Activated T-helper 17 cell treated with anti-CD3 and anti-CD28 coated beads, Interleukin-2, amount 50 U/mL, for 72 hours (primary cell): ENCODE results near the gene PEX11B. TPM values are rescaled to one million over a fixed set of nuclear protein-coding genes. Genes with fewer than 3 reads are reported as not detected.
A peak's percentile ranks its signal among the peaks of the same experiment; 100 is the strongest.

Experiments
- ATAC-seq: fragments of 150-1000 bp; cut with Tn5 transposase; replicated peaks from 2 replicates; pipeline ENCODE4 v1.10.0; 2021; ENCODE audit warnings: mild to moderate bottlenecking, moderate library complexity
- H3K27ac Mint-ChIP-seq: one replicate; pipeline ENCODE4 v1.8.0; 2022; ENCODE audit warnings: mixed read lengths
- H3K27me3 Mint-ChIP-seq: one replicate; pipeline ENCODE4 v1.8.0; 2022; ENCODE audit warnings: mixed read lengths
- H3K36me3 Mint-ChIP-seq: one replicate; pipeline ENCODE4 v1.8.0; 2022; ENCODE audit warnings: low read depth, mild to moderate bottlenecking, mixed read lengths
- H3K4me1 Mint-ChIP-seq: one replicate; pipeline ENCODE4 v1.8.0; 2022; ENCODE audit warnings: mixed read lengths
- H3K4me3 Mint-ChIP-seq: one replicate; pipeline ENCODE4 v1.8.0; 2022; ENCODE audit warnings: mild to moderate bottlenecking, mixed read lengths
- H3K9me3 Mint-ChIP-seq: one replicate; pipeline ENCODE4 v1.8.0; 2022; ENCODE audit warnings: mixed read lengths
- total RNA-seq, 2 donors: library from RNA; stranded (reverse); gene quantifications; one replicate each; pipeline ENCODE4 v1.2.3, GENCODE V29; 2022

The PEX11B gene
- total RNA-seq, 2 donors from 2014 or later: 23.6 to 25.2 TPM

DNA sequence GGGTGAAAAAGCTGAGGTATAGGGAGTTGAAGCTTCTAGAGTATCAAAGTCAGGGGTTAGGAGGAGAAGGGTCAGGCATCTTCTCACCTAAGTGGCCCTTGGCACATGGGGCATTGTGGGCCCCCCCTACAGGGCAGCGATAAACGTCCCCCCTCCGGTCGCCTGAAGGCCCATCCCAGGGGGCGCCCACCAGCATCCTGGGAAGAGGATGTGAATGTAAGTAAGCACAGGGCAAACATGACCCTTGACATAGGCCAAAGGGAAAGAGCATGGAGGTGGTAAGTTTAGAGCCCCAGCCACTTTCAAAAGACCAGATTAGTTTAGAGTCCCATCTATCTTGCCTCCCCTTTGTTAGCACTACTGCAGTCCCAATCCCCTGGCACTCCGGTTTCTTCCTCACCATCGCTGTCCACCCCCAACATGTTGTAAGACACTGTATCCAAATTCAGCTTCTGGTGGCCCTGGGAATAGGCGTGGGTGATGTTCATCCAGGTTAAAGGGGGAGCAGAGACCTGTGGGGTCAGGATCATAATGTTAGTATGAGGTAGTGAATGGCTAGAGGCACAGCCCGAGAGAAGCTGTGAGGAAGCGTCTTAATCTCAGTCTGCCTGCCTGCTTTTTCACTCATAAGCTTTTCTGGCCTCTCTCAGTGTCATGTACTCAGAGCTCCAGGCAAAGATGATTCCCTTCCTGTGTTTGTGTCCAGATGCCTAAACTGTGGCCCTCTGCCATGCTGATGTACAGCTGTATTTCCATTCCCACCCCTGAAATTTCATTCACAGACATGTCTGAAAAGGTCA lies 11.4 kb downstream of the PEX11B start:
- peaks cover 25% of the 10 kb centered on the region for H3K36me3 Mint-ChIP-seq
- H3K27me3 Mint-ChIP-seq: no peaks in the 10 kb centered on the region
- H3K4me3 Mint-ChIP-seq: no peak overlapping the region
- no peak overlapping the region for H3K27ac Mint-ChIP-seq
- no peaks in the 10 kb centered on the region for H3K9me3 Mint-ChIP-seq
- no peak for ATAC-seq
- peaks cover 4% of the 10 kb centered on the region for H3K4me1 Mint-ChIP-seq

DNA sequence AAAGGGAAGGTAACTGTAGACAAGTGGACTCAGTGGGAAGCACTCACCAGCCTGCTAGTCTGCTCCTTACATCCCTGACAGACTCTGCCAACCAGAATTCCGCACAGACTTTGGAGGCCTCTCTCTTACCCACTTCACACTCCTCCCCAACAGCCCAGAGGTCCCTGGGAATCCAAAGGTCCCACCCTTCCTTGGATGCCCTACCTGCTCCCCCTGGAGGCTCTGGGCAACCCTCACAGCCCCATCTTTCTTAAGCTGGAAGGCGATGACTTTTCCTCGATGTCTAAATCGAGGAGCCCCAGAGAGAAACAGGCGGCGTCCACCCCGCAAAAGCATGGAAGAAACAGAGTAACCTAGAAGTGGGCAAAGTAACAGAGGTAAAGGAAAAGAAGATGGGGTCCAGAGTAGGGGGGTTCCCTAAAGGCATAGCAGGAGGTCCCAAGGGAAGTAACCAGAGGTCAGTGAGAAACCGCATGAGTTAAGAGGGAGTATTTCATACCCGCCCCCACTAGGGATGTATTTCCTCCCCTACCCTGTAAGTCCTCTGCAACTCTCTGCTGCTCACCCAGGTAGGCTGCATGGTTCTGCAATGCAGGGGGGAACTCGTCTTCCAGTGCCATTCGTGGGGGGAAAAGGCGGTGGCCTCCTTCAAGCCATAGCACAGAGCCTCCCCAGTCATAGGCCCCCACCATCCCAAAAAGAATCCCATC lies 17.1 kb downstream of the PEX11B start:
- H3K9me3 Mint-ChIP-seq: no peaks in the 10 kb centered on the region
- no peak overlapping the region for H3K27ac Mint-ChIP-seq
- peaks cover 12% of the 10 kb centered on the region for H3K36me3 Mint-ChIP-seq
- H3K4me1 Mint-ChIP-seq: no peaks in the 10 kb centered on the region
- H3K4me3 Mint-ChIP-seq: no peak overlapping the region
- no peaks in the 10 kb centered on the region for H3K27me3 Mint-ChIP-seq
- ATAC-seq: no peak

DNA sequence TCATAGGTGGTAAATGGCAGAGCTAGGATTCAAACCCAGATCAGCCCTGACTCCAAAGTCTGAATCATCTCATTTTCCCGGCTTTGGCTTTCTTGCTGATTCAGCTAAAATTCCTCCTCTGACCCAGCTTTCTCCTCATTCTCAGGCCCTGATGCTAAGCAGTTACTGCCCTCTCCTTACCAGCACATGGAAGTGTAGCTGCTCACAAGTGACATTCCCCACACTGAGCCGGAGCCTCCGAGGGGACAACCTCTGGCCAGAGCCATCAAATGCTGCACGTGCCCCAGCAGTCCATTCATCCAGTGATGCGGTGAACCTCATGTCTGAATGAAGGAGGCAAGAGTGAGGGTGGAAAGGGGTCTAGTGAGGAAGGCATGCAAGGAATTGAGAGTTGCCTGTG lies 19.8 kb downstream of the PEX11B start:
- H3K36me3 Mint-ChIP-seq: peaks cover 12% of the 10 kb centered on the region
- no peak overlapping the region for H3K27ac Mint-ChIP-seq
- H3K9me3 Mint-ChIP-seq: no peaks in the 10 kb centered on the region
- no peaks in the 10 kb centered on the region for H3K4me1 Mint-ChIP-seq
- ATAC-seq: no peak
- no peaks in the 10 kb centered on the region for H3K27me3 Mint-ChIP-seq
- H3K4me3 Mint-ChIP-seq: no peak overlapping the region

DNA sequence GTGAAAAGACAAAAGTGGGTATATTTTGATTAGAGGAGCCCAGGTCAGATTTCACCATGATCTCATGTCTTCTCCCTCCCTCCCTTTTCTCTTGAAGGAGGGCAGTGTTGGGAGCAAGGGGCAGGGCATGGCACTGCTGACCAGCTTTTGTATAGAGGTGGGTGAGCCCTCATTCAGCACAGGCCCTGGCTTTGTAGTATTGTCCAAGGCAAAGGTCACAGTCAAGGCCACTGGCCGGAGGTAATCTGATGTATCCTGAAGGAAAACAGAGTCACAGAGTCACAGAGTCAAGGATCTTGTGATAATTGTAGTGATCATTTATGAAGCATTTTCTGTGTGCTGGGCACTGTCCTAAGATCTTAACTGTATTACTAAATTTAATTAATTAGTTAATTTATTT lies 20.5 kb downstream of the PEX11B start:
- Mint-ChIP-seq H3K27ac (no peak overlapping the region), H3K27me3 (no peaks in the 10 kb centered on the region), H3K36me3 (peaks cover 12% of the 10 kb centered on the region), H3K9me3 (no peaks in the 10 kb centered on the region), H3K4me1 (no peaks in the 10 kb centered on the region), H3K4me3 (no peak overlapping the region)
- ATAC-seq: no peak

DNA sequence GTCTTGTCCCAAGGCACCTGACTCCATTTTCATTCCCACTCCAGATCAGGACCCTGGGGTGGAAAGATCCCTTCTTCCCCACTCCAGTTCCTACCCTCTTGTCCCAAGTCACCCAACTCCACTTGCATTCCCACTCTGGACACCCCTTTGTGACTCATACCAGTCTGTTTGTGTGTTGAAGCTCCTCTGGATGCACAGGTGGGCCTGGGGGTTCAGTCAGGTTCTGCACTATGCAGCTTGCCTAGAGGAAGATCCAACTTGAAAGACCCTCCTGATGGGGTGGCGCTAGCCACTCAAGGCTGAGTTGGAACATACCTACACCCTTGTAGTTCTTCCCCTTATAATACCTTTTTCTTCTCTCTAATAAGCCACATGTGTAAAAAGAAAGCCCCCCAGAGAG lies 23.0 kb downstream of the PEX11B start:
- no peaks in the 10 kb centered on the region for H3K9me3 Mint-ChIP-seq

DNA sequence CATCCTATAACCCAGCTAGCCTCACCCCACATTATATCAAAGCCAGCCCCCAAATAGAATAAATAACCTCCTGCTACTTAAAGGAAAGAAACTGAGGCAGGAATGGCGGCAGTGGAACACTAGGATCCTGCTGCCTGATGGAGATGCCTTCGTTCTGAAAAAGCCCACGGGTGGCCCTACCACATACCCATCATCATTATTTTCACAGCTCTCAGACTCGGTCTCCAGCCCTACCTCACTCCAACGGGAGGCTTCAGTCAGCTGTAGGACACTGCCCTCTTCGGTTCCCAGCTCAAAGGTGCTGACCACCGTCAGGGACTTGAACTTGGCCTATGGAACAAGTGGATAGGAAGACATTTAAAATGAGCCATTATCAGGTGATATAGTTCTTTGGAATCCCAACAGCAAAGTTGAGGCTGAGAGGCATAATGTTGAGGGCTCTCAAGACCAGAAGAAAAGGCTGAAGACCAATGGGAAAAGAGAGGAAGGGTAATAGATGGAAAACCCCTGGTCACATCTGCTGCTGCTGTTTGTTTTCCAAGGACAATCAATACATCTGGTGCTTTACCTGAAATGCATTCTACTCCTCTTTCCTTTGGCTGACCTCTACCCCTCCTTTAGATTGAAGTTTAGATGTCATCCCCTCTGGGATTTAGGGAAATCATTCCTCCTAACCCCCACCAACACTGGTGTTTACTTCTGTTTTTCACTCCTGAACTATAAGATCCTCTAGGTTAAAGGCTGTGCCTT lies 25.0 kb downstream of the PEX11B start:
- H3K4me3 Mint-ChIP-seq: no peak overlapping the region
- ATAC-seq: no peak
- no peaks in the 10 kb centered on the region for H3K4me1 Mint-ChIP-seq
- H3K27me3 Mint-ChIP-seq: no peaks in the 10 kb centered on the region
- H3K9me3 Mint-ChIP-seq: no peaks in the 10 kb centered on the region
- H3K36me3 Mint-ChIP-seq: peaks cover 6% of the 10 kb centered on the region
- no peak overlapping the region for H3K27ac Mint-ChIP-seq

More for the DNA sequence above, 23.0 kb downstream of the PEX11B start:
- ATAC-seq: no peak
- H3K36me3 Mint-ChIP-seq: peaks cover 6% of the 10 kb centered on the region
- H3K4me1 Mint-ChIP-seq: no peaks in the 10 kb centered on the region
- no peak overlapping the region for H3K4me3 Mint-ChIP-seq
- no peak overlapping the region for H3K27ac Mint-ChIP-seq
- H3K27me3 Mint-ChIP-seq: no peaks in the 10 kb centered on the region

DNA sequence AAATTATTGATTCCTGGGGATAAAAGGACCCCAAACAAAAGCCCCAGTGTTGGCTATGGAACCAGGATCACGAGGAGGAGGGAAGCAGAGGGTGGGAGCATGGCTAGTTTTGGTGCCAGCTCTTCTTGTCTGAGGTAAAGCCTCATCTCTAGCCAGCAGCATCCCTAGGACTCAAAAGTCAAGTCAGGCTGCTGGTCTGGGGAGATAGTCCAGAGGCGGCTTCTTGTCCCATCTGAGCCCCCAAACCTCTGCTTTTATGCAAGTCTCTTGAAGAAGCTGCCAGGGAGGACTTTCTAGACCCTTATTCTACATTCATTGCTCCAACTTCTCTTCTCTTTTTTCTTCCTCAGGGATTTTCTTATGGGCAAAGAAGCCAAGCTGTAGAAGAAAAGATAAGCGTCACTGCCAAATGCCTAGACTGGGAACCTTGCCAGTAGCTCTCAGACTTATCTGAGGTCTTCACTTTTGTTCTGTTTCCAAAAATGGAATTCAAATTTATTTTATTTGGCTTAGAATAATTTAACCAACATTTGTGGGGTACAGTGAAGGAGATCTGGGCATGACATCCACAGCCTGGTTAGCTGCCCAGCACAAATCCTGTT lies 25.9 kb downstream of the PEX11B start:
- H3K9me3 Mint-ChIP-seq: no peaks in the 10 kb centered on the region
- ATAC-seq: no peak
- H3K4me3 Mint-ChIP-seq: no peak overlapping the region
- no peak overlapping the region for H3K27ac Mint-ChIP-seq
- H3K4me1 Mint-ChIP-seq: no peaks in the 10 kb centered on the region
- H3K27me3 Mint-ChIP-seq: no peaks in the 10 kb centered on the region
- peaks cover 4% of the 10 kb centered on the region for H3K36me3 Mint-ChIP-seq

DNA sequence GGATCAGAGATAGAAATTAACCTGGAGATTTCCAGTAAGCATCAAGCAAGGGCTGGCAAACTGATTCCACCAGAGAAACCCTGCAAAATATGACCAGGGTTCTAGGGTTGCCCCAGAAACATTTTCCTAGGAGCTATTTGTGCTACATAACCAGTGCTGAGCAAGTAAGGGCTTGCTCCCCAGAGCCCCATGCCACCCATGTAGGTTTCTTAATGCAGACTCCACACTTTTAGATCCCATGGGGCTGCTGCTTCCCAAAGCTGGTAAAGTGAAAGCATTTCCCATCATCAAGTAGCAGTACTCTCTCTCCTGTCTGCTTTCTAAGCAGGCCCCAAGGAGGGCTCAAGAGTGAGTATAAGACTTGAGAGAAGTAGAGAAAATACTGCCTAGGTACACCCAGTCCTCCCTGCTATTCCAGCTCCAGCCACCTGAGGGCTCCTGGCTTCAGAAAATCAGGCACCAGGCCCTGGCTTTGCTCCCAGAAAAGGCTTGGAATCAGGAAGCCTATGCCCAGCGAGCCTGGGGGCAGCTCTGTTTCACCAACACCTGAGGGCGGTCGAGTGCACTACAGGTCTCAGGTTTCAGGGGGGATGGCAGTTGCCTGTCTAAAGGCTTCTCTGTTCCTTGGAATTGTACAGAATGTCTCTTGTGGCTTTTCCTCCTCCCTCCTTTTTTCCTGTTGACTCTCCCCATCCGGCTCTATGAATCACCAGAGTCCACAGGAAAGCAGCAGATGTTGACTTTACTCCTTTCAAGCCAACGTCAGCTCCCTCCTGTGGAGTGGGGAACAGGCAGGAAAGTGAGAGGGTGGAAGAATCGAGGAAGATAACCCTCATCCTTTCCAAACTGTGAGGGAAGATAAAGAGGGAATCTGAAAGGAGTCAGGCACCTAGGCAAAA lies 26.7 kb downstream of the PEX11B start:
- Mint-ChIP-seq H3K4me3 (no peak overlapping the region), H3K36me3 (no peaks in the 10 kb centered on the region), H3K27me3 (no peaks in the 10 kb centered on the region), H3K27ac (no peak overlapping the region), H3K9me3 (no peaks in the 10 kb centered on the region), H3K4me1 (no peaks in the 10 kb centered on the region)
- peak; percentile 78 for ATAC-seq

DNA sequence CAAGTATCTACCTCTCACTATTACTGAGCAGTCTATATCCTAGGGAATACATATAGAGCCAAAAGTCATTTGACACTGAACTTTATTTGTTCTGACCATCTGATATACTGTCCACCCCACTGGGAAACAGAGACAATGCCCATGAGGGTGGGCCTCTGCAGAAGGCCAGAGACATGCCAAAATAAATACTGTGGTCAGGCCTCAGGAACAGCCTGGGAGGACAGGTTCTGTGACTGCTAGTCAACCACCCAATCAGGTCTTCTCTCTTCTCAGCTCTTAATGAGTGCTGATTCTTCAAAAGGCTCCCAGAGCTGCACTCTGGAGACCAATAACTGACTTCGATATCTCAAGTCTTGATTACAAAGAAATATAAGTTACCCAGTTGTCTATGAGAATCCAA lies 27.4 kb downstream of the PEX11B start:
- H3K27me3 Mint-ChIP-seq: no peaks in the 10 kb centered on the region
- H3K9me3 Mint-ChIP-seq: no peaks in the 10 kb centered on the region
- no peak overlapping the region for H3K27ac Mint-ChIP-seq
- ATAC-seq: no peak
- H3K36me3 Mint-ChIP-seq: no peaks in the 10 kb centered on the region
- H3K4me3 Mint-ChIP-seq: no peak overlapping the region
- no peaks in the 10 kb centered on the region for H3K4me1 Mint-ChIP-seq

DNA sequence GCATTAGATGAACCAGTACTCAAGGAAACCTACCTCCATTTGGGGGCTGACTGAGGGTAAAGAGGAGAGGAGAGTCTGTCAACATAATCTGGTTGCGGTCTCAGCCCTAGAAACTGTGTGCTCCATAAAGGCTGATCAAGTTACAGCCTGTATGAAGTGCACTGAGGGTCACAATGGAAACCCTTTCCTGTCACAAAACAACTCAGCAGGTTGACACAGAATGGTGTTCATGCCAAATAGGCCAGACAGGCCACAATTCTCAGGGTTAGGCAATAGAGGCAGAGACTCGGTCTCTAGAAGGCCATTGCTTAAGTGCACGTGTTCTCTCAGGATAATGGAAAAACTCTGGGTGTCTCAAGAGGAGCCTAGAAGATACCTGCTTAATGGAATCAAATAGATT lies 28.8 kb downstream of the PEX11B start:
- Mint-ChIP-seq H3K27ac (no peak overlapping the region), H3K27me3 (peaks cover 7% of the 10 kb centered on the region), H3K9me3 (no peaks in the 10 kb centered on the region), H3K36me3 (no peaks in the 10 kb centered on the region), H3K4me3 (no peak overlapping the region), H3K4me1 (peaks cover 9% of the 10 kb centered on the region)
- ATAC-seq: no peak

DNA sequence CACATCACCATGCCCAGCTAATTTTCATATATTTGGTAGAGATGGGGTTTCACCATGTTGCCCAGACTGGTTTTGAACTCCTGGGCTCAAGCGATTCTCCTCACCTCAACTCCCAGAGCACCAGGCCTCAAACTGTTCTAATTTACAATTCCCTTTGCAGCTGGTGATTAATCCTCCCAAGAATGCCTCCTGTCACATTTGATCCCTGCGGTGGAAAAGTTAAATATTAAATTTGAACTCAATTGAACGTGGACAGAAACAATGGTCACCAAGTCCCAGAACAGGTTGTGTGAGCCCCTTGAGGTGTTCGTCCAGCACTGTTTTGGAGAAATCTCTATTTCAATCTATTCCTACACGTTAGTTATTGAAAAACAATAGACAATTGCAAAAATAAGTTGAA lies 30.9 kb downstream of the PEX11B start:
- Mint-ChIP-seq H3K36me3 (no peaks in the 10 kb centered on the region), H3K9me3 (no peaks in the 10 kb centered on the region), H3K4me1 (peaks cover 10% of the 10 kb centered on the region), H3K27ac (no peak overlapping the region), H3K27me3 (peaks cover 17% of the 10 kb centered on the region), H3K4me3 (no peak overlapping the region)
- no peak for ATAC-seq

DNA sequence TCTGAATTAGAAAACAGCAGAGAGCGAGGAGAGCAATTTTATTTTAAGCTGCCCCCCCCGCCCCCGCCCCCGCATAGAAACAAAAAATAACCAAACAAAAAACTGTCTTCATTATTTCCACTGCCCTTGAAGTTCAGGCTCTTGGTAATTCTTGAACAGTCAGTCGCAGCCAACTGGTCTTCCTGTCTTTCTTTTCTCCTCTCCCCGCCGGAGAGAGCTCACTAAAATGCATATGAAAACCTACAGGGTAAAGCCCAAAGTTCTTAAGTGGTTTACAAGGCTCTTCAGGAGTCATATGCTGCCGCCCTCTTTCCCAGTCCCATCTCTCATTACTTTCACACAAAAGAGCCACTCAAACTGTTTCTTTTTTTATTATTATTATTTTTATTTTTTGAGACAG lies 31.7 kb downstream of the PEX11B start:
- Mint-ChIP-seq H3K36me3 (no peaks in the 10 kb centered on the region), H3K4me1 (peaks cover 10% of the 10 kb centered on the region), H3K27ac (no peak overlapping the region), H3K27me3 (peaks cover 18% of the 10 kb centered on the region), H3K4me3 (peak overlapping the region; percentile 76), H3K9me3 (no peaks in the 10 kb centered on the region)
- ATAC-seq: no peak

DNA sequence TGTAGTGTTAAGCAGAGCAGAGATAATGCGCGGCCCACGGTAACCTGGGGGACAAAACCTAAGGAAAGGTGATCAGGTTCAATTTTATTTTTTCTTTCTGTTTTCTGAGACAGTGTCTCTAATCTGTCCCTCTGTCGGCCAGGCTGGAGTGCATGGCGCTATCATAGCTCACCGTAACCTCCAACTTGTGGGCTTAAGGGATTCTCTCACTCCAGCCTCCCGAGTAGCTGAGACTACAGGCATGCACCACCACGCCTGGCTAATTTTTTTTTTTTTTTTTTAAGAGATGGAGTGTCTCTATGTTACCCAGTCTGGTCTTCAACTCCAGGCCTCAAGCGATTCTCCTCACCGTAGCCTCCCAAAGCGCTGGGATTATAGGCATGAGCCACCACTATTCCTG lies 32.1 kb downstream of the PEX11B start:
- no peak for ATAC-seq
- Mint-ChIP-seq H3K9me3 (no peaks in the 10 kb centered on the region), H3K27ac (no peak overlapping the region), H3K27me3 (peaks cover 18% of the 10 kb centered on the region), H3K4me1 (peaks cover 10% of the 10 kb centered on the region), H3K36me3 (no peaks in the 10 kb centered on the region), H3K4me3 (peak overlapping the region; percentile 76)
